HL-60/S4 (cell line): ENCODE data around the gene HSPB3.
"Not testable (repeated sequence)": the region's sequence is repeated elsewhere in the genome, so short reads cannot be mapped to it uniquely, and the experiment has no call there.

ENCODE experiments used
- in situ Hi-C: fragments of 300-500 bp; cut with MboI; formaldehyde crosslinking; loops from 2 replicates; pipeline ENCODE4 v1.14.3; 2022; ENCODE audit warnings: low sequenced_read_pairs

The HSPB3 gene

GRCh38 chr5:54455413-54456157 lies at the start of gene HSPB3:
Gene HSPB3 (plus strand): TSS chr5:54455699. CDS start chr5:54455790, 91 bp downstream.
- in situ Hi-C loops, result no loop called here

GRCh38 chr5:54411176-54411575 lies 44.3 kb upstream of the HSPB3 start:
- in situ Hi-C loops, result no loop called here

DNA sequence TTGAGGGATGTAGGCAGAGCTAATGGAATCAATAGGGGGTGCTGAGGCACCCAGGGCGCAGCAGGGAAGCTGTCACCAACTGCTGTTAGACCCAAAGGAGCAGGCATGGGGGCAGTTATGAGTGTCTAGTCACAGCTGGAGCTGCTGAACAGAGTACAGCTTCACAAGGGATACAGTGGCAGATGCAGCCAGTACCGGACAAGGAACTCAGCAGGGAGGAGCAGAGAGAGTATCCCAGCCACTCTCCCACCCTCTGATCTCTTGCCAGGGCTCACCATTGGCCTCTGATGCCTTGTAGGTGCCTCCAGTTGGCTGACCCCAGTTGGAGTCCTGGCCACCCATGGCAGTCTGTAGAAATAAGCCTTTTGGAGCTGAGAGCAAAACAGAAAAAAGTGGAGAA lies 42.6 kb upstream of the HSPB3 start:
- in situ Hi-C loops, result no loop called here

DNA sequence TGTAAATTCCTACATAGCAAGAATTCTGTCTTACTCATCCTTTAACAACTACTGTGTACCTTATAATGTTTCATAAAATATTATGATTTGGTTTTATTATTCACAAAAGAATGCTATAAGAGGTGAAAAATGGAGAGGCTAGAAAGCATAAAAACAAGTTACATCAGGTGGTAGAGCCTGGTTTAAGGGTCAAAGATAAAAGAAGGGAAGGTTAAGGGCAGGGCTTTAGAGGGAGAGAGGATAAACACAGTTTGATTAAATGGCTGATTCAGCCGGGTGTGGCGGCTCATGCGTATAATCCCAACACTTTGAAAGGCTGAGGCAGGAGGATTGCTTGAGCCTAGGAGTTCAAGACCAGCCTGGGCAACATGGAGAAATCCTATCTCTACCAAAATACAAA lies 40.4 kb upstream of the HSPB3 start:
- in situ Hi-C loops, result no loop called here

DNA sequence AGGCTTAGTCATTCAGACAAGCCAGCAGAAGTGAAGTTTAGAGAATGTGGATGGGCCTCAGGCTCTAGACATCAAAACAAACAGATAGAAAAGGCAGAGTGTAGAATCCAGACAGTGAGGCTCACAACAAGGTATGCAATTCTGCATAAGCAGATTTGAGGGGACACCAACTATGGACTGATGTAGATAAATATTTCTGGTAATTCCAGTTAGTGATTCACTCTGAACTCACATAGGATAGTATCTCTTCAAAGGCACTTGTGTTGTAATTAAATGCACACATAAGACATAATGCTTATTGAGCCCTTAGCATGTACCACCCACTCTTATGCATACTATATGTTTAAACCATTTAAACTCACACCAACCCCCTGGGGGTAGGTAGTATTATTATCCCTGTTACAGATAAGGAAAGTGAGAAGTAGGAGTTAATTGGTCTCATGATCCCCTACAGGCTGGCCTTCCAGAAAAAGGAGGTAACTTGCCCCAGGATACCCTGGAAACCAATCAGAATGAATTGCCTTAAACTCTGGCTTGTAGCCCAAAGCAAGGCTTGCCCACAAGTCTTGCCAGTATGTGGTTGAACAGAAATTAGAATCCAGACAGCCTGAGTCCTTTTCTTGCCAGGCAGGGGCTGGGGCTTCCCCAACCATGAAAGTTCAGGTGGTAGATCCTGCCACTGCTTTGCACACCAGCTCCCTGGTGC lies 39.5 kb upstream of the HSPB3 start:
- in situ Hi-C loops, result no loop called here

GRCh38 chr5:54419573-54420423 lies 35.7 kb upstream of the HSPB3 start:
- in situ Hi-C loops, result not testable (repeated sequence)

DNA sequence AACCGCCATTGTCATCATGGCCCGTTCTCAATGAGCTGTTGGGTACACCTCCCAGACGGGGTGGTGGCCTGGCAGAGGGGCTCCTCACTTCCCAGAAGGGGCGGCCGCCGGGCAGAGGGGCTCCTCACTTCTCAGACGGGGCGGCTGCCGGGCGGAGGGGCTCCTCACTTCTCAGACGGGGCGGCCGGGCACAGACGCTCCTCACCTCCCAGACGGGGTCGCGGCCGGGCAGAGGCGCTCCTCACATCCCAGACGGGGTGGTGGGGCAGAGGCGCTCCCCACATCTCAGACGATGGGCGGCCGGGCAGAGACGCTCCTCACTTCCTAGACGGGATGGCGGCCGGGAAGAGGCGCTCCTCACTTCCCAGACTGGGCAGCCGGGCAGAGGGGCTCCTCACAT lies 35.0 kb upstream of the HSPB3 start:
- in situ Hi-C loops, result not testable (repeated sequence)

DNA sequence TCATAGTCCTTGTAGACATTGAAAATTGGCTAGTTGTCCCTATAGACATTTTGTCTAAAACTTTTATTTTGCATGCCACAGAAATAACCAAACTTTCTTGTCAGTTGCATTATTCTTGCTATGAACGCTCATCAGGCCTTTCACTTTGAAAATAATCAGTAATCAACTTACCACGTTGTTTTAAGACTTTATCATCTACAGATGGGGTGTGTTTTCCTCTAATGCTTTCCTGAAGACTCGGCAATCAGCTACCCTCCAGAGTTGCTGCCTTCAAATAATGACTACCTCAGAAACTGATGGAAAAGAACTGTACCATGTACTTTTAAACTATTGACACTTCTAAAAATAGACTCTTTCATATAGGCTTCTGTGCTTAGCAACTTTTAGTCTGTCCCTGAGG lies 33.5 kb upstream of the HSPB3 start:
- in situ Hi-C loops, result no loop called here

DNA sequence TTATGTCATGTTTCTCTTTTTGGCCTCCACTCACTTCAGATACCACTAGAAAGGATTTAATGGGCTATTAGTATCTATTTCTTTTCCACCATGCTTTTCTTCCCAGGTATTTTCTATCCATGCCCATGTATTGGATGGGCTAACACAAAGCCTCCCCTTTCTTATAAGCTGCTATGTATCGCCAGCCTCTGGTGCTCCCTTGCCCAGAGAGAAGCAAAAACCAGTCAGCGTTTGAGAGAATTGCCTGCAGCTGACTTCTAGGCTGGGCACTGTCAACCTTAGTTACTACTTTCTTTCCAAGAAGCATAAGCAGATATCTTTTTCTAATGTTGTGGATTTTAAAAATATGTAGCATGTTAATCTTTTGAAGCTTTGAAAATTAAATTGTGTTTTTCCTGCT lies 30.2 kb upstream of the HSPB3 start:
- in situ Hi-C loops, result no loop called here

- in situ Hi-C loops, result no loop called here
These were observed 29.3 kb upstream of the HSPB3 start for GRCh38 chr5:54426209-54426608.

DNA sequence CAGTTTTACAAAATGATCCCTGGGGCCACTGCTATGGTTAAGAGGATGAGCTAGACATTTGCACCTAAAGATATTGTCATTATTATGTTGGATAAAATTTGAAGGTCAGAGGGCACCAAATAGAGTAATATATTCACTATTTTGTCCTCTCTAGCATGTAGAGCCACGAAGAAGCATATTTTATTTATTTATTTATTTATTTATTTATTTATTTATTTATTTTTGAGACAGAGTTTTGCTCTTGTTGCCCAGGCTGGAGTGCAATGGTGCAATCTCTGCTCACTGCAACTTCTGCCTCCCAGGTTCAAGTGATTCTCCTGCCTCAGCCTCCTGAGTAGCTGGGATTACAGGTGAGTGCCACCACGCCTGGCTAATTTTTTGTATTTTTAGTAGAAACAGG lies 20.8 kb upstream of the HSPB3 start:
- in situ Hi-C loops, result not testable (repeated sequence)

- in situ Hi-C loops, result no loop called here
These were observed 16.7 kb upstream of the HSPB3 start for GRCh38 chr5:54438620-54439389.

DNA sequence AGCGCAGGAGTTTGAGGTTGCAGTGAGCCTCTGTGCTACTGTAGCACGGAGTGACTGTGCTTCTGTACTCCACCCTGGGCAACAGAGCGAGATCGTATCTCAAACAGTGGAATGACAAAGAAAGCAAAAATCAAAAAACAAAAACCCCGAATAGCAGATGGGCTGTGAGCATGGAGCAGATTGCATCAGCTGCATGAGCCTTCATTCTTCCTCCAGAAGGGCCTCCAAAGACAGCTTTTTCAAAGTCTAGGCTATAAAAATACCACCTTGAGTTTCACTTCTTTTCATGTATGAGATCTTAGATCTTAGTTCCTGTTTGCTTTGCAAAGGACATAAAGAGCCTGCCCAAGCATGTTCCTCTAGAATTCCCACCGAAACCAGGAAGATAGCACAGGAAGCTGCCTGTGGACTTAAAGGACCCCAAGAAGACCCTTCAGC lies 15.0 kb upstream of the HSPB3 start:
- in situ Hi-C loops, result no loop called here

GRCh38 chr5:54442271-54442670 lies 13.2 kb upstream of the HSPB3 start:
- in situ Hi-C loops, result no loop called here

DNA sequence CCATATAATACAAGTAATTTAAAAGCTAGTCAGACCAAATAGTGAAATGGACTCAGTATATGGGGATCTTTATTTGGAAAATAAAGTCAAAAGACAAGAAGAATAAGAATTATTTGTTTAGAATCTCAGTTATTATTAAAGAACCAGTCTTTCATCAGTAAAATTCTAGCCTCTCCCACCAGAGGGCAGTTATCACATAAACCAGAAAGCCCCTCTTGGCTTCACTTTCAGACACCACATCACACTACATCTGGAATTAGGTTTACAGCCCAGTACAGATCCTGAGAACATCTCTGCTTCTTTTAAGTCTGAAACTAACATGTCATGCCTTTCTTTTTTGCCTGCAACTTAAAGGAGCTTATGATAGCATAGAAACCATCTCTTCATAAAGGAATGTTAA lies 12.2 kb upstream of the HSPB3 start:
- in situ Hi-C loops, result no loop called here

GRCh38 chr5:54445691-54446378 lies 9.7 kb upstream of the HSPB3 start:
- in situ Hi-C loops, result no loop called here

- in situ Hi-C loops, result no loop called here
These were observed 9.1 kb upstream of the HSPB3 start for GRCh38 chr5:54446379-54446732.

DNA sequence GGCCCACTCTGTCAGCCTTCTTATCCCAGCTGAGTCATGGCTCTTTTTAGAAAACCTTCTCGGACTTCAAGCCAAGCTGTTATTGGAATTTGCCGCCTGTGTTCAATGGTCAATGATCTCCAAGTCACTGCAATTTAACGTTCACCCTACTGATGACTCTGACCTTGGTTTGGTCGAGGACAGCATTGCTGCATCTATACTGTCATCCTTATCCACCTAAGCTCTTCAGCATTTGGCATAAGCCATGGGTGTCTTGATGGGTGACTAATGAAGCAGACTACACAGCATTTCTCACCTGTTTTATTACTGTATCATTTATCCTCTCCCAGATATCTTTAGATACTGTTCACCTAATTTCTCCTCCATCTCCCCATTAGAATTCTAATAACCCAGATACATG lies 5.6 kb upstream of the HSPB3 start:
- in situ Hi-C loops, result no loop called here

DNA sequence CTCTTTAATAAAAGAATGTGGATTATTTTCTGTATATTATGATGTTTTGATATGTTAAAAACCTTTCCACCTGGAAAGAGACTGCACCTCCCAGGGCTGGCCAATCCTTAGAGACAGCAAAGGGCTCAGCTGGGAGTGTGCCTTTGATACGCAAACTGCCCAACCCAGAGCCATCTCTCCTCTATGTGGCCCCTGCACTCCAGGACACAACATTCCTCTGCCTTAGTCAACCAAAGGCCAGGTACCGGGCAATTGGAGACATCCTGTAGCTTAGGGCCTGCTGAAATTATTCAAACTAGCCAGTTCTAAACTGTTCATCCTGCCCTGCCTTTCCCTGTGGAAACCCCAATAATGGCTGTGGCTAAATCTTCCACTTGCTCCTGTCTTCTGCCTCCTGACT lies 5.0 kb upstream of the HSPB3 start:
- in situ Hi-C loops, result no loop called here

GRCh38 chr5:54453046-54453445 lies 2.5 kb upstream of the HSPB3 start:
- in situ Hi-C loops, result no loop called here
